ENCODE measurements around the gene ERCC6L2. TPM values are rescaled to one million over a fixed set of nuclear protein-coding genes. Genes with fewer than 3 reads are reported as not detected.

ERCC6L2 gene
- total and polyA plus RNA-seq, 2 of the 8 experiments (the other 6 are each of a cell fraction or from before 2014, with no cell fraction given) = 9.8 to 50.0 TPM

GRCh38 chr9:95891067-95891671 lies 15.7 kb downstream of the ERCC6L2 start:
- Histone ChIP-seq H3K9me3 (ENCODE audit: insufficient read depth in 2 of 2, low read depth in 1 of 2, low read length in 1 of 2) (no peaks in the 10 kb centered on the region), H3K36me3 (ENCODE audit: control insufficient read depth in 2 of 4, insufficient read depth in 4 of 4, low read length in 3 of 4) (peaks cover 0 to 3% (median 0%) of the 10 kb centered on the region in 4 experiments; a peak in 2 of 8 replicates), H3K79me1 (ENCODE audit: low read depth, low read length) (peaks cover 2% of the 10 kb centered on the region; the same call in 1 of the 2 replicates), H3K27ac (ENCODE audit: low read depth, low read length) (no peak overlapping the region), H3K79me2 (ENCODE audit: control insufficient read depth in 1 of 2, insufficient read depth in 2 of 2, low read length in 2 of 2) (peaks cover 0 to 81% of the 10 kb centered on the region in 2 experiments; a peak in 2 of 4 replicates), H2BK12ac (ENCODE audit: low read depth, low read length) (no peak overlapping the region), H3K23me2 (ENCODE audit: low read depth, low read length) (no peaks in the 10 kb centered on the region), H3K56ac (replicated peaks; ENCODE audit: insufficient read length, low read depth, low read length) (no peak overlapping the region), H3K9ac (replicated peaks in 1 of 4; ENCODE audit: extremely low read depth in 1 of 4, low read depth in 3 of 4, low read length in 3 of 4) (no peak overlapping the region), H3K18ac (ENCODE audit: extremely low read depth, low read length) (no peak overlapping the region), H3K4me2 (ENCODE audit: insufficient read depth in 1 of 2, low read depth in 2 of 2, low read length in 2 of 2) (no peak overlapping the region), H3K4me3 (ENCODE audit: extremely low read depth in 1 of 4, insufficient read depth in 2 of 4, low read depth in 3 of 4, low read length in 4 of 4) (no peak overlapping the region), H3K23ac (ENCODE audit: insufficient read length) (no peak overlapping the region), H4K8ac (ENCODE audit: extremely low read depth, insufficient read depth, low read length) (no peak overlapping the region), H3K14ac (ENCODE audit: insufficient read length) (no peak overlapping the region), H2BK120ac (replicated peaks; ENCODE audit: low read depth, low read length) (no peak overlapping the region), H3K4me1 (replicated peaks in 1 of 4; ENCODE audit: control insufficient read depth in 3 of 4, insufficient read depth in 4 of 4, low read length in 3 of 4) (no peaks in the 10 kb centered on the region), H3K4ac (replicated peaks; ENCODE audit: insufficient read length, low read depth, low read length) (no peak overlapping the region), H2BK5ac (ENCODE audit: low read depth, low read length) (no peak overlapping the region), H2BK15ac (ENCODE audit: low read length) (no peak overlapping the region), H2AK5ac (ENCODE audit: low read depth, low read length) (no peak overlapping the region), H4K5ac (ENCODE audit: insufficient read length, low read depth, low read length) (no peak overlapping the region), H3K27me3 (replicated peaks in 1 of 4; ENCODE audit: control insufficient read depth in 3 of 4, extremely low read depth in 1 of 4, insufficient read depth in 3 of 4, low read length in 3 of 4) (no peaks in the 10 kb centered on the region), H2AFZ (ENCODE audit: low read length) (no peak overlapping the region), H4K91ac (replicated peaks; ENCODE audit: insufficient read length, low read length) (no peak overlapping the region), H4K20me1 (replicated peaks in 1 of 2; ENCODE audit: control insufficient read depth in 1 of 2, insufficient read depth in 2 of 2, low read length in 2 of 2) (peaks cover 0 to 2% of the 10 kb centered on the region in 2 experiments), H2BK20ac (ENCODE audit: low read length) (no peak overlapping the region)
- 88 to 100% methylated on average over 1 to 8 of the region's 8 CpGs for WGBS, 2 experiments (ENCODE audit: extremely low coverage in 1 of 2, insufficient coverage in 1 of 2, insufficient read length in 1 of 2, insufficient replicate concordance in 2 of 2, low coverage in 1 of 2, low lambda C conversion rate in 2 of 2, missing lambda C conversion rate in 1 of 2)
- ChIA-PET CTCF (ENCODE audit: partially characterized antibody) (interaction anchor here (0.6 to 1.0 kb wide), 5 partner anchors 13 to 155 kb away, joined by 3 read pairs; partner anchors contain the start of gene ERCC6L2), POLR2A (ENCODE audit: partially characterized antibody) (interaction anchor here (3.0 kb wide), 1 partner anchor 16 kb away, joined by 19 read pairs; the partner anchor contains the start of gene ERCC6L2)
- DNase-seq (ENCODE audit: low read depth in 1 of 2, low spot score in 2 of 2) (no peak), FAIRE-seq (no peak)
- TF ChIP-seq CBX5 (IDR thresholded peaks at IDR 0.05; ENCODE audit: low read depth, low read length) = no peak
- no peak for TF ChIP-seq KDM1A (IDR thresholded peaks at IDR 0.05; ENCODE audit: borderline replicate concordance, low read length)
- TF ChIP-seq CBX8 (IDR thresholded peaks at IDR 0.05; ENCODE audit: borderline replicate concordance, low read depth, low read length) = no peak
- no peak for TF ChIP-seq SP2 (IDR thresholded peaks at IDR 0.05; ENCODE audit: low read length)
- no peak for TF ChIP-seq SUZ12 (IDR thresholded peaks at IDR 0.05; ENCODE audit: low read length)
